HCT116 (cell line): ENCODE data around the gene PTPN22. TPM values are rescaled to one million over a fixed set of nuclear protein-coding genes. Genes with fewer than 3 reads are reported as not detected.

Source experiments
- ATAC-seq: fragments of 200-7000 bp; cut with Tn5 transposase; 2 replicates; pipeline ENCODE4 v1.9.1; 2020; ENCODE audit warnings: mild to moderate bottlenecking, moderate library complexity
- BruUV-seq: library from RNA; stranded (reverse); fragments of 400-500 nt; replicated peaks from 2 replicates; lab custom pipeline; 2021; lab: Mats Ljungman, UMichigan
- CTCF ChIA-PET: fragments of 300-600 bp; sonication (Branson Sonifier 250); formaldehyde crosslinking; loops from one replicate; lab custom pipeline; 2021; ENCODE audit warnings: antibody characterized with exemption; lab: Charles Lee
- POLR2A ChIA-PET: fragments of 300-600, 350-600 bp; sonication (Branson Sonifier 250); formaldehyde crosslinking; loops from one replicate; lab custom pipeline; 2021; ENCODE audit warnings: antibody characterized with exemption; lab: Charles Lee
- RAD21 ChIA-PET, 2 experiments: fragments of 300-600 bp; sonication (Branson Sonifier 250); formaldehyde crosslinking; loops; one replicate each; lab custom pipeline; 2023; ENCODE audit warnings: low total read pairs in 2 of 2; ENCODE audit not compliant: uncharacterized antibody in 2 of 2, unreplicated experiment in 2 of 2, low non-redundant PET in 1 of 2; lab: Charles Lee
- DNase-seq: peaks from one replicate; pipeline ENCODE4 v3.0.0-alpha.2; 2010; ENCODE audit warnings: low read depth, low spot score
- H2AFZ ChIP-seq: fragments of 200-600 bp; shearing (Covaris generic), sonication (generic); 2 replicates; pipeline ENCODE4 v1.6.1; 2017; ENCODE audit warnings: low read depth, mixed run types, mixed read lengths, antibody characterized with exemption, low read length; ENCODE audit not compliant: poor library complexity, severe bottlenecking
- H3K27ac ChIP-seq: 2 replicates; pipeline ENCODE4 v1.5.1; 2012; ENCODE audit warnings: low read depth, low read length
- H3K27me3 ChIP-seq: fragments of 200-600 bp; sonication (generic); 2 replicates; pipeline ENCODE4 v1.6.1; 2016; ENCODE audit warnings: mixed run types, low read length, mixed read lengths; ENCODE audit not compliant: insufficient read depth
- H3K36me3 ChIP-seq, 2 experiments: fragments of 200-500 bp in 1 of 2; fragments of 200-600 bp in 1 of 2; sonication (Bioruptor generic) in 1 of 2; sonication (generic) in 1 of 2; 2 replicates each; pipeline versions ENCODE4 v1.5.1 to v1.6.1; 2014 to 2016; ENCODE audit warnings: low read length in 2 of 2, inconsistent platforms in 1 of 2, mixed read lengths in 1 of 2, mixed run types in 1 of 2; ENCODE audit not compliant: insufficient read depth in 2 of 2, control insufficient read depth in 1 of 2
- H3K4me1 ChIP-seq, 2 experiments: fragments of 200-600 bp in 1 of 2; sonication (generic) in 1 of 2; 2 replicates each; pipeline versions ENCODE4 v1.5.1 to v1.6.1; 2012 to 2017; ENCODE audit warnings: low read length in 2 of 2, inconsistent platforms in 1 of 2, mild to moderate bottlenecking in 1 of 2, mixed read lengths in 1 of 2, mixed run types in 1 of 2, moderate library complexity in 1 of 2; ENCODE audit not compliant: insufficient read depth in 2 of 2, control insufficient read depth in 1 of 2
- H3K4me2 ChIP-seq: fragments of 200-600 bp; sonication (generic); 2 replicates; pipeline ENCODE4 v1.6.1; 2017; ENCODE audit warnings: mixed run types, low read length, mixed read lengths
- H3K4me3 ChIP-seq, 2 experiments: fragments of 200-600 bp in 1 of 2; sonication (generic) in 1 of 2; replicated peaks in 1 of 2; 2 replicates each; pipeline ENCODE4 v1.5.1; 2011 to 2016; ENCODE audit warnings: low read length in 2 of 2, control low read depth in 1 of 2, low read depth in 1 of 2, mild to moderate bottlenecking in 1 of 2, mixed read lengths in 1 of 2, mixed run types in 1 of 2
- H3K79me2 ChIP-seq: fragments of 200-600 bp; sonication (generic); 2 replicates; pipeline ENCODE4 v1.6.1; 2017; ENCODE audit warnings: mild to moderate bottlenecking, mixed run types, low read length, moderate library complexity, mixed read lengths; ENCODE audit not compliant: insufficient read depth
- H3K9ac ChIP-seq: fragments of 200-600 bp; sonication (generic); 2 replicates; pipeline ENCODE4 v1.6.1; 2016; ENCODE audit warnings: low read length, mixed read lengths
- H3K9me2 ChIP-seq: fragments of 200-600 bp; sonication (generic), shearing (Covaris generic); 2 replicates; pipeline ENCODE4 v1.6.1; 2017; ENCODE audit warnings: mixed run types, mild to moderate bottlenecking, moderate library complexity; ENCODE audit not compliant: insufficient read depth
- H3K9me3 ChIP-seq, 2 experiments: fragments of 200-500 bp in 1 of 2; fragments of 200-600 bp in 1 of 2; sonication (Bioruptor generic) in 1 of 2; sonication (generic) in 1 of 2; 2 replicates each; pipeline ENCODE4 v1.6.1; 2014 to 2017; ENCODE audit warnings: low read length in 2 of 2, mixed read lengths in 2 of 2, inconsistent platforms in 1 of 2, low read depth in 1 of 2, mild to moderate bottlenecking in 1 of 2, mixed run types in 1 of 2, moderate library complexity in 1 of 2; ENCODE audit not compliant: control insufficient read depth in 1 of 2, insufficient read depth in 1 of 2
- H4K20me1 ChIP-seq: fragments of 200-600 bp; sonication (generic), shearing (Covaris generic); 2 replicates; pipeline ENCODE4 v1.6.1; 2017; ENCODE audit warnings: mixed run types, mild to moderate bottlenecking, moderate library complexity; ENCODE audit not compliant: insufficient read depth
- ATF3 ChIP-seq: IDR thresholded peaks from 2 replicates; pipeline ENCODE4 v1.6.1; 2012
- CBX3 ChIP-seq: IDR thresholded peaks from 2 replicates; pipeline ENCODE4 v1.6.1; 2012; ENCODE audit warnings: low read depth
- CEBPB ChIP-seq: IDR thresholded peaks from 2 replicates; pipeline ENCODE4 v1.6.1; 2012; ENCODE audit warnings: low read depth
- CTCF ChIP-seq, 3 experiments: fragments of 200-600 bp in 1 of 3; sonication (generic) in 1 of 3; IDR thresholded peaks in 2 of 3; conservative IDR thresholded peaks in 1 of 3; 2 replicates each; pipeline ENCODE4 v1.5.1; 2012 to 2017; ENCODE audit warnings: low read depth in 2 of 3, low read length in 2 of 3, antibody characterized with exemption in 1 of 3, borderline replicate concordance in 1 of 3, control low read depth in 1 of 3, mild to moderate bottlenecking in 1 of 3, mixed read lengths in 1 of 3, mixed run types in 1 of 3, moderate library complexity in 1 of 3; ENCODE audit not compliant: insufficient read depth in 1 of 3
- EGR1 ChIP-seq: IDR thresholded peaks from 2 replicates; pipeline ENCODE4 v1.6.1; 2012; ENCODE audit warnings: low read depth
- EZH2 ChIP-seq: fragments of 200-600 bp; sonication (generic); IDR thresholded peaks from 2 replicates; pipeline ENCODE4 v1.6.1; 2017; ENCODE audit warnings: antibody characterized with exemption, mixed run types
- EZH2phosphoT487 ChIP-seq: fragments of 200-600 bp; IDR thresholded peaks from 2 replicates; pipeline ENCODE4 v1.6.1; 2018; ENCODE audit warnings: antibody characterized with exemption, borderline replicate concordance
- JUND ChIP-seq: IDR thresholded peaks from 2 replicates; pipeline ENCODE4 v1.6.1; 2012
- POLR2AphosphoS5 ChIP-seq: IDR thresholded peaks from 2 replicates; pipeline ENCODE4 v1.6.1; 2011; ENCODE audit warnings: mild to moderate bottlenecking, low read depth, low read length, moderate library complexity
- RAD21 ChIP-seq: IDR thresholded peaks from 2 replicates; pipeline ENCODE4 v1.6.1; 2012; ENCODE audit warnings: low read depth, mild to moderate bottlenecking
- SP1 ChIP-seq: IDR thresholded peaks from 2 replicates; pipeline ENCODE4 v1.6.1; 2012; ENCODE audit warnings: low read depth
- TCF7L2 ChIP-seq: IDR thresholded peaks from 2 replicates; pipeline ENCODE4 v1.7.0; 2011; ENCODE audit warnings: borderline replicate concordance, inconsistent platforms; ENCODE audit not compliant: insufficient read depth, insufficient read length; ENCODE audit errors: extremely low read depth
- ZBTB33 ChIP-seq: IDR thresholded peaks from 2 replicates; pipeline ENCODE4 v1.6.1; 2011; ENCODE audit warnings: mild to moderate bottlenecking, low read length, moderate library complexity; ENCODE audit not compliant: insufficient replicate concordance; ENCODE audit errors: extremely low read depth
- ZFX ChIP-seq: fragments of 450-650 bp; IDR thresholded peaks from 2 replicates; pipeline ENCODE4 v1.6.1; 2017
- ZNF274 ChIP-seq: fragments of 200-500 bp; sonication (Bioruptor generic); IDR thresholded peaks from 2 replicates; pipeline ENCODE4 v1.6.1; 2014; ENCODE audit warnings: mild to moderate bottlenecking, low read depth, low read length, inconsistent platforms
- intact Hi-C: fragments of 100-400 bp; cut with micrococcal nuclease; formaldehyde crosslinking; loops from 2 replicates; pipeline ENCODE4 v1.10.0; 2022
- total RNA-seq: library from RNA; stranded (reverse); gene quantifications from one replicate; pipeline ENCODE4 v1.2.1, GENCODE V29; 2021; ENCODE audit not compliant: unreplicated experiment

PTPN22 gene
- total RNA-seq, 1 experiment from 2014 or later = 0.17 TPM

- TF ChIP-seq CTCF (IDR thresholded peaks at IDR 0.05 in 2 of 3, conservative IDR thresholded peaks at IDR 0.05 in 1 of 3; ENCODE audit: borderline replicate concordance in 1 of 3, insufficient read depth in 1 of 3, low read depth in 2 of 3, low read length in 2 of 3) = no peak
- no peak for TF ChIP-seq ZFX
- no peak for TF ChIP-seq SP1
- no peak for TF ChIP-seq EGR1
- TF ChIP-seq ZNF274 = no peak
- TF ChIP-seq EZH2 = no peak
- TF ChIP-seq ZBTB33 = no peak
- no peak for TF ChIP-seq JUND
- TF ChIP-seq CBX3 = no peak
- no peak for TF ChIP-seq POLR2AphosphoS5
- TF ChIP-seq TCF7L2 = no peak
- no peak for TF ChIP-seq CEBPB
- TF ChIP-seq RAD21 = no peak
- no peak for TF ChIP-seq ATF3
- no peak for TF ChIP-seq EZH2phosphoT487
- intact Hi-C loops = no loop called here
- no peak overlapping the region for H3K27ac ChIP-seq
- peaks cover 8 to 11% of the 10 kb centered on the region in 2 experiments; a peak in 1 of 4 replicates for H3K9me3 ChIP-seq
- no peak overlapping the region for H3K9ac ChIP-seq
- no peak overlapping the region for H3K4me2 ChIP-seq
- CTCF ChIA-PET = no interaction called here
- no peak for DNase-seq
- H2AFZ ChIP-seq = no peak overlapping the region
- H4K20me1 ChIP-seq = no peaks in the 10 kb centered on the region
- no TSS peak for BruUV-seq
- POLR2A ChIA-PET = no interaction called here
- no peak overlapping the region for H3K4me3 ChIP-seq
- no peaks in the 10 kb centered on the region for H3K9me2 ChIP-seq
- H3K4me1 ChIP-seq = no peaks in the 10 kb centered on the region
- RAD21 ChIA-PET = no interaction called here
- H3K36me3 ChIP-seq = no peaks in the 10 kb centered on the region
- ATAC-seq = no peak
- no peaks in the 10 kb centered on the region for H3K27me3 ChIP-seq
- H3K79me2 ChIP-seq = no peaks in the 10 kb centered on the region
Measured at GRCh38 chr1:113850127-113850796, 21.2 kb downstream of the PTPN22 start.
